Activated CD8-positive, alpha-beta memory T cell treated with anti-CD3 and anti-CD28 coated beads for 36 hours (primary cell): Measurements from ENCODE around the gene TBC1D22B. TPM values are rescaled to one million over a fixed set of nuclear protein-coding genes. Genes with fewer than 3 reads are reported as not detected.
"Not testable (repeated sequence)": the region's sequence is repeated elsewhere in the genome, so short reads cannot be mapped to it uniquely, and the experiment has no call there.

ENCODE experiments used
- CTCF ChIA-PET: fragments of 350-600 bp; sonication (Branson Sonifier 250); formaldehyde crosslinking; loops from one replicate; lab custom pipeline; 2021; ENCODE audit warnings: antibody characterized with exemption; lab: Charles Lee
- POLR2A ChIA-PET: fragments of 350-600 bp; sonication (Branson Sonifier 250); formaldehyde crosslinking; loops from one replicate; lab custom pipeline; 2021; ENCODE audit warnings: antibody characterized with exemption; lab: Charles Lee
- total RNA-seq, 2 experiments: library from RNA; stranded (reverse); gene quantifications; one replicate each; pipeline ENCODE4 v1.2.3, GENCODE V29; 2021

The TBC1D22B gene
- total RNA-seq, 2 experiments from 2014 or later, result 13.1 to 13.3 TPM

GRCh38 chr6:37324131-37325033 lies 66.8 kb downstream of the TBC1D22B start:
- ChIA-PET POLR2A (no interaction called here), CTCF (interaction anchor here (0.6 to 1.5 kb wide), 10 partner anchors 10 to 1152 kb away, joined by 3 to 5 read pairs (median 3); no protein-coding TSS in a partner anchor)

- POLR2A ChIA-PET, result not testable (repeated sequence)
- CTCF ChIA-PET, result interaction anchor here (1.1 kb wide), 1 partner anchor 361 kb away, joined by 3 read pairs; no protein-coding TSS in a partner anchor
Measured at GRCh38 chr6:37330345-37330744, 72.8 kb downstream of the TBC1D22B start.

GRCh38 chr6:37331047-37331446 lies 73.5 kb downstream of the TBC1D22B start:
- CTCF ChIA-PET, result no interaction called here
- POLR2A ChIA-PET, result no interaction called here

- POLR2A ChIA-PET, result no interaction called here
- CTCF ChIA-PET, result no interaction called here
Measured at GRCh38 chr6:37332894-37333293, 75.3 kb downstream of the TBC1D22B start.

- CTCF ChIA-PET, result no interaction called here
- POLR2A ChIA-PET, result no interaction called here
Measured at GRCh38 chr6:37334047-37334446, 76.5 kb downstream of the TBC1D22B start.

- CTCF ChIA-PET, POLR2A ChIA-PET: not testable (repeated sequence)
Measured at GRCh38 chr6:37338317-37338716, 80.7 kb downstream of the TBC1D22B start.

- CTCF ChIA-PET, result no interaction called here
- POLR2A ChIA-PET, result no interaction called here
Measured at GRCh38 chr6:37338745-37339255, 81.2 kb downstream of the TBC1D22B start.

GRCh38 chr6:37339741-37340638 lies 82.4 kb downstream of the TBC1D22B start:
- POLR2A ChIA-PET, result no interaction called here
- CTCF ChIA-PET, result no interaction called here

GRCh38 chr6:37340639-37340943 lies 83.0 kb downstream of the TBC1D22B start:
- POLR2A ChIA-PET, result no interaction called here

GRCh38 chr6:37343248-37343647 lies 85.7 kb downstream of the TBC1D22B start:
- POLR2A ChIA-PET, result no interaction called here

More at GRCh38 chr6:37340639-37340943, 83.0 kb downstream of the TBC1D22B start:
- CTCF ChIA-PET, result no interaction called here

GRCh38 chr6:37344308-37344707 lies 86.7 kb downstream of the TBC1D22B start:
- CTCF ChIA-PET, result interaction anchor here (1.6 kb wide), 1 partner anchor 19 kb away, joined by 6 read pairs; no protein-coding TSS in a partner anchor
- POLR2A ChIA-PET, result no interaction called here

More at GRCh38 chr6:37343248-37343647, 85.7 kb downstream of the TBC1D22B start:
- CTCF ChIA-PET, result interaction anchor here (0.8 to 1.6 kb wide), 2 partner anchors 10 to 18 kb away, joined by 3 to 6 read pairs; no protein-coding TSS in a partner anchor

- CTCF ChIA-PET, POLR2A ChIA-PET: not testable (repeated sequence)
Measured at GRCh38 chr6:37345804-37346203, 88.2 kb downstream of the TBC1D22B start.

- POLR2A ChIA-PET, result no interaction called here
- CTCF ChIA-PET, result no interaction called here
Measured at GRCh38 chr6:37347177-37347576, 89.6 kb downstream of the TBC1D22B start.

- ChIA-PET POLR2A (no interaction called here), CTCF (no interaction called here)
Measured at GRCh38 chr6:37347670-37348111, 90.1 kb downstream of the TBC1D22B start.

GRCh38 chr6:37351027-37351426 lies 93.5 kb downstream of the TBC1D22B start:
- CTCF ChIA-PET, result interaction anchor here (0.6 kb wide), 1 partner anchor 107 kb away, joined by 4 read pairs; no protein-coding TSS in a partner anchor
- POLR2A ChIA-PET, result no interaction called here

GRCh38 chr6:37352384-37352783 lies 94.8 kb downstream of the TBC1D22B start:
- POLR2A ChIA-PET, result no interaction called here
- CTCF ChIA-PET, result interaction anchor here (0.7 to 1.1 kb wide), 2 partner anchors 9 to 333 kb away, joined by 3 read pairs; no protein-coding TSS in a partner anchor

- CTCF ChIA-PET, result interaction anchor here (0.6 to 1.1 kb wide), 3 partner anchors 11 to 344 kb away, joined by 3 read pairs; partner anchors contain the start of gene MDGA1
- POLR2A ChIA-PET, result interaction anchor here (0.5 to 0.8 kb wide), 3 partner anchors 28 to 1071 kb away, joined by 3 to 4 read pairs (median 3); partner anchors contain the start of gene MDGA1
Measured at GRCh38 chr6:37353761-37354525, 96.4 kb downstream of the TBC1D22B start, which contains the start of gene RNF8. TSS of gene RNF8 (plus strand) at chr6:37353983. CDS start at chr6:37354165, 182 bp downstream.
